HG03039 (cell line): ENCODE results near the gene MEGF10.
"Not testable (repeated sequence)": the region's sequence is repeated elsewhere in the genome, so short reads cannot be mapped to it uniquely, and the experiment has no call there.

ENCODE experiments used
- ATAC-seq: cut with Tn5 transposase; IDR thresholded peaks from one replicate; pipeline ENCODE4 v1.9.1; 2021; ENCODE audit warnings: mild to moderate bottlenecking, moderate library complexity; ENCODE audit not compliant: unreplicated experiment

MEGF10 gene

DNA sequence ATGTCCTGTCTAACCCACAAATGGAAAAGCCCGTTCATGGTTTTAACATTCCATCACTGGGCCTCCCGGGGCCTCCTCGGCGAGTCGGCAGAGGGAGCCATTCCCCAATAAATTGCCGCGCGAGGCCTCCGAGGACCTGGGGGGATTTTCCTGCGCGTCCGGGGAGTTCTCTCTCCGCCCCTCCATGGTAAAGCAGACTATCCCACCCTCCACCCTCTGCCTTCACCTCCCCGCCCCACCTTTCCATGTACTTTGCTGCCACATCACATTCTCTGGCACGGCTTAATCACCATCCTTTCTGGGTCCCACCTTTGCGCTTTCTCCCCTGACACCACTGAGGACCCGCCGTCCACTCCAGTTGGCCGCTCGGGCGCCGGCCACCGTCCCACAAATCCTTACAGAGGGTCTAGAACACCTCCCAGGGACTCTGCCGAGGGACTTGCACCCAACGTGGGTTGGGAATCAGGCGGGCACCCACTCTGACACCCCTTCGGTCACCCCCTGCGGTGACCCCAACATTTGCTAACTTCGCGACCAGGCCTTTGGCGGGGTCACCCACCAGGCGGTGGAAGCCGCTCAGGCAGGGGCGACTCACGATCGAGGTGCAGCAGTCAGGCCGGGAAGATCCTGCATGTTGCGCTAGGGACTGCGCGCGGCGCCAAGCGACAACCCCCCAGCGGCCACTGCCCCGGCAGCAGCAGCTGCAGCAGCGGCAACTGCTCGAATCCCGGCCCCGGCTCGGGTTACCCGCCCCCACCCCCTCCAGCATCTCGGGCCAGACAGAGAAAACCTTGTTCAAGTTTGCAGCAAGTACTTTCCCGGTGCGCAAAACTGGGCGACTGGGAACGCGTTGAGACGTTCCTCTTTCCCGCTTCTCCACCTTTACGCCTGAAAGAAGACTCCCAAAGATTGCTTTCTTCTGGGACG is at the start of gene MEGF10:
Gene MEGF10 (plus strand): TSS at position 778 of the 927 bp plus-strand sequence. CDS start 40,513 bp downstream, outside the sequence.
- no peak for ATAC-seq

GRCh38 chr5:127243011-127243410 is 47.6 kb upstream of the MEGF10 start:
- no peak for ATAC-seq

- ATAC-seq = no peak
These were observed 35.8 kb upstream of the MEGF10 start for GRCh38 chr5:127254729-127255284.

- no peak for ATAC-seq
These were observed 33.6 kb upstream of the MEGF10 start for GRCh38 chr5:127256886-127257597.

DNA sequence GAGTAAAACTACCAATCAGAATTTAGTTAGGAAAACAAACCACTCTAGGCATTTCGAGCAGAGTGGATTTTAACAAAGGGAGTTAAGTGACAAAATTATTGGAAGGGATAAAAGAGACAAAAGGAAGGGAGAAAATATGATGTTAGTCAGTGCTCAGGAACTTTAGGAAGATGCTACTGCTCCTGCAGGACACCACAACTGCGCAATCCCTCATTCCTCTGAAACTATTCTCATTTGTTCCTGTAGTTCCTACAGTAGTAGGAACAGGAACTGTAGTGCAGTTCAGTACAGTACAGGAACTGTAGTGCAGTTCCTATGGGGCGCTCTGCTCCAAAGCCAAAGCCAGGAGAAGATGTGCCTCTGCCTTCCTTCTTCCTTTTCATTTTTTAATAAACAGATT is 29.9 kb upstream of the MEGF10 start:
- ATAC-seq = no peak

DNA sequence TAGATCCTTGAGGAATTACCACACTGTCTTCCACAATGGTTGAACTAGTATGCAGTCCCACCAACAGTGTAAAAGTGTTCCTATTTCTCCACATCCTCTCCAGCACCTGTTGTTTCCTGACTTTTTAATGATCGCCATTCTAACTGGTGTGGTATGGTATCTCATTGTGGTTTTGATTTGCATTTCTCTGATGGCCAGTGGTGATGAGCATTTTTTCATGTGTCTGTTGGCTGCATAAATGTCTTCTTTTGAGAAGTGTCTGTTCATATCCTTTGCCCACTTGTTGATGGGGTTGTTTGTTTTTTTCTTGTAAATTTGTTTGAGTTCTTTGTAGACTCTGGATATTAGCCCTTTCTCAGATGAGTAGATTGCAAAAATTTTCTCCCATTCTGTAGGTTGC is 25.1 kb upstream of the MEGF10 start:
- not testable (repeated sequence) for ATAC-seq

DNA sequence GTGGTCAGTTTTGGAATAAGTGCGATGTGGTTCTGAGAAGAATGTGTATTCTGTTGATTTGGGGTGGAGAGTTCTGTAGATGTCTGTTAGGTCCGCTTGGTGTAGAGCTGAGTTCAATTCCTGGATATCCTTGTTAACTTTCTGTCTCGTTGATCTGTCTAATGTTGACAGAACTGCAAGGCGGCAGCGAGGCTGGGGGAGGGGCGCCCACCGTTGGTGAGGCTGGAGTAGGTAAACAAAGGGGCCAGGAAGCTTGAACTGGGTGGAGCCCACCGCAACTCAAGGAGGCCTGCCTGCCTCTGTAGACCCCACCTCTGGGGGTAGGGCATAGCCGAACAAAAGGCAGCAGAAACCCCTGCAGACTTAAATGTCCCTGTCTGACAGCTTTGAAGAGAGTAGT is 22.3 kb upstream of the MEGF10 start:
- not testable (repeated sequence) for ATAC-seq

GRCh38 chr5:127270713-127271112 is 19.9 kb upstream of the MEGF10 start:
- ATAC-seq = not testable (repeated sequence)

DNA sequence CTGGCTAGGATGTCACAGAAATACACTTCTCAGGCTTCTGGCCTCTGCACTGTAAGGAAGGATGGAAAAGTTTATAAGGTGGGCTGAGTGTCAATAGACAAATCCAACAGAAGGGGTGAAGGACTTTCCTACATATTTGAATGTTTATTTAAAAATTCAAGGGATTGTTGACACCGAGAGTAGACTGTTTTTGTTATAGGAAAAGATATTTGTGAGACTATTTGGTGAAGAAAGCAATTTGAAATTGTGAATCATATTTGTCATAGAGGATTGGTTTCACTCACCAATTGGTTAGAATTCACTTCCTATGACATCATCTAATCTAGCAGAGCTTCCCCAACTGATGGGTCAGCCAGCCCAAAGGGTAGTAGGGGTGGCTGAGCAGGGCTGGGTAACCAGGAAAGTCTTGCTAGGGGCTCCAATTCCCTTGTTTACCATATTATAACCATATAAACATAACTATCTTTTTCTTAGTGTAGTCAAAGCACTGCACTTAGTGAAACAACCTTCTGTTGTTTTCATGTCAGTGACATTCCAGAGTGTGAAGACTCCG is 14.9 kb upstream of the MEGF10 start:
- ATAC-seq = no peak

GRCh38 chr5:127280491-127281220 is 9.9 kb upstream of the MEGF10 start:
- no peak for ATAC-seq

GRCh38 chr5:127281609-127282008 is 9.0 kb upstream of the MEGF10 start:
- ATAC-seq = no peak

DNA sequence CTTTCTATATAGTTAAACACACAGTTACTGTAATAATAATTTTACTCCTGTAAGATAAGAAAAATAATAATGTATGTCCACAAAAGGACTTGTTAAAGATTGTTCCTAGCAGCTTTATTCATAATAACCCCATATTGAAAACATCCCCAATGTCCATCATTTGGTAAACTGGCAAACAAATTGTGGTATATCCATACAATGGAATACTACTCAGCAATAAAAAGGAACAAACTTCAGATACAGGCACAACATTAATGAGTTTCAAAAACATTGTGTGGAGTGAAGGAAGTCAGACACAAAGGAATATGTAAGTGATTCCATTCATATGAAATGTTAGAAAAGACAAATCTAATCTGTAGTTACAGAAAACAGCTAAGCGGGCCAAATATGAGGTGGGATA is 1.9 kb upstream of the MEGF10 start:
- no peak for ATAC-seq

GRCh38 chr5:127290946-127291693 is 524 bp downstream of the MEGF10 start:
- ATAC-seq = no peak

DNA sequence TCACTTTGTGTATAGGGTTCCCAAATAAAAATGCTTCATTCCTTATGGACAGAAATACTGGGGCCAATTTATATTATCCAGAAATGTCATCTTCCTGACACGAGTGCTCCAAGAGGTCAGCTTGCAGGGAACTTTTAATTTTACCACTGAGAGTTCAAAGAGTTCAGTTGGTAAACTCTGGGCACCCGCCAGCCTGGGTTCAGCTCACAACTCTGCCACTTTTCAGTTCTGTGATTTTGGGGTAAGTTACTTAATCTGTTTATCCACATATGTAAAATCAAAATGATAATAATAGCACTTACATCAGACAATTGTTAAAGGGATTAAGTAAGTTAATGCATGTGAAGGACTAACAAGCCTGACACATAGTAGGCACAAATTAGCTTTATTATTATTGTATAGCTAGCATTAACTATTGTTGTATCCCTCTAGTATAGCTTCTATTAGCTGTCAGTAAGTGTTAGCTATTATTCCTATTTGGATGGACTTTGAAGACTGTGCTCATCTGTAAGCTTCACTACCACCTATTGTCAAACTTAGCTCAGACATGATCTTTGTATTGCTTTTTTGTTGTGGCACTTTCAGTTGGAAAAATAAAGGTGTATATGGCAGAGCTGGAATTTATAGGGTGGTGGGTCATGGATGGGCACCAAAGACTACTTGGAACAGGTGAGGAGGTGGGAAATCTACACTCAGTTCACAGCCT is 1.6 kb downstream of the MEGF10 start:
- ATAC-seq = no peak

DNA sequence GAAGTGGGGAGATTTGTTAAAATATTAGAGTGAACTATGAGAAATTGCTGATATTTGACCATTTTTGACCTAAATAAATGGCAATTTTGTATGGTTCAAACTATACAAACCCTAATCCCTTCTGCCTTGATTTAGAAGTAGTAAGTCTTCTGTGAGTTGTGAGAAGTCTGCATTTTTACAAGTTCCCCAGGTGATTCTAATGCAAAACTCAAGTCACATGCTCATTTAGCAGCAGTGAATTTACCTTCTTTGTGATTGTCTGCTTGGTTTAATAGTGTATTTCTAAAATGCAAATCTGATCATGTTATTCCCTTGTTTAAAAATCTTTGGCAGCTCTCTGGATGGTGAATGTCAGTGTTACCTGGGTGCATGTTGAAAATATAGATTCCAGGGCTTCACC is 2.8 kb downstream of the MEGF10 start:
- ATAC-seq = no peak

DNA sequence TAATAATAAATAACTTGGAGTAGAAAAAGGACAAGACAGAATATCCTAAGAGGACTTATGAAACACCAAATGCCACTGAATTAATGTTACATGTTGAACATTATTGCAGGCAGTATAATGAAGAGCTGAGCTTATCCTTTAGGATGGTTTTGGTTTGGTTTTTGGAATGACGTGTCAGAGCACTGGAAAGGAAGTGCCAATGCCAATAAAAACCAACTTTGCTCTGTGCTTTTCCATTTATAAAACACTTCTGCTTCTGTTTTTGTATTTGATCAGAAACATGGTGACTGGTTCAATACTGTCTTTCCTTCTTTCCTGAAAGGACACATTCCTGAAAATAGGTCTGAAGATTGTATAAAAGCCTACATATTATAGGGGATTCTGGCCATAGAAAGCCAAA is 4.2 kb downstream of the MEGF10 start:
- no peak for ATAC-seq

DNA sequence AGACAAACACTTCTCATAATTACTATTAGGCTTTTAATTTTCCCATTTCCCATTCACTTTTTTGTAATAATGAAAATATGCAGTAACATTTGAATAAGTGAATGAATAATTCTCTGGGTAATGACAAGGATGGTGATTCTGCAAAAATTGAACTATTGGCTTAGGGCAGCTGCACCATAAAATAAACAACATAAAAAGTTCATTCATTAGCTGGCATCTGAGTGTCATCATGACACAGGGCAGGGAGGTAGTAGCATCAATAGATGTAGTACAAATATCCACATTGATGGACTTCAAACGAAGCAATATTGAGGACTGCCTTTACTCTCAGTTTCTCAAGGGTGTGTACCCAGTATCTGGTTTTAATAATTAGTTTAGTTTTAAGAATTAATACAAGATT is 4.9 kb downstream of the MEGF10 start:
- ATAC-seq = no peak

GRCh38 chr5:127296321-127296720 is 5.7 kb downstream of the MEGF10 start:
- no peak for ATAC-seq

GRCh38 chr5:127296894-127297293 is 6.3 kb downstream of the MEGF10 start:
- not testable (repeated sequence) for ATAC-seq
